ENCODE results near the gene SPATA20.

DNA sequence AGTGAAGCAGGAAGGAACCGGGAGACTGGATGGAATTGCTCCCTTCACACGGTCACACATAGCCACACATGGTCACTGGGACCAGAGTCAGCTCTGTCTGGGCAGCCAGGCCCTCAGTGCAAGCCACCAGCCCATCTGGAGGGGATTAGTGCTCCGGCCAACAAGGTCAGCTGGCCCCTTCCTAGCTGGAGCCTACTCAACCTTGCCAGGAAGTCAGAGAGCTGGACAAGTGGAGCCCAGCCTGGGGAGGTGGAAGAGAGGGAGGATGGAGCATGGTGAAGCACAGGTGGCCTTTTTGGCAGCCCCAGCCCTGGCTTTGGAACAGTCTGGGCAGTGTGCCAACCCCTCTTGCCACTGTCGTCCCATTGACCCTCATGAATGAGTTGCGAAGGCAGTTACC lies 9.8 kb downstream of the SPATA20 start:
- TF ChIP-seq, protein P1, sequence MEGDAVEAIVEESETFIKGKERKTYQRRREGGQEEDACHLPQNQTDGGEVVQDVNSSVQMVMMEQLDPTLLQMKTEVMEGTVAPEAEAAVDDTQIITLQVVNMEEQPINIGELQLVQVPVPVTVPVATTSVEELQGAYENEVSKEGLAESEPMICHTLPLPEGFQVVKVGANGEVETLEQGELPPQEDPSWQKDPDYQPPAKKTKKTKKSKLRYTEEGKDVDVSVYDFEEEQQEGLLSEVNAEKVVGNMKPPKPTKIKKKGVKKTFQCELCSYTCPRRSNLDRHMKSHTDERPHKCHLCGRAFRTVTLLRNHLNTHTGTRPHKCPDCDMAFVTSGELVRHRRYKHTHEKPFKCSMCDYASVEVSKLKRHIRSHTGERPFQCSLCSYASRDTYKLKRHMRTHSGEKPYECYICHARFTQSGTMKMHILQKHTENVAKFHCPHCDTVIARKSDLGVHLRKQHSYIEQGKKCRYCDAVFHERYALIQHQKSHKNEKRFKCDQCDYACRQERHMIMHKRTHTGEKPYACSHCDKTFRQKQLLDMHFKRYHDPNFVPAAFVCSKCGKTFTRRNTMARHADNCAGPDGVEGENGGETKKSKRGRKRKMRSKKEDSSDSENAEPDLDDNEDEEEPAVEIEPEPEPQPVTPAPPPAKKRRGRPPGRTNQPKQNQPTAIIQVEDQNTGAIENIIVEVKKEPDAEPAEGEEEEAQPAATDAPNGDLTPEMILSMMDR (IDR thresholded peaks at IDR 0.05), result no peak
- TF ChIP-seq ZFX (IDR thresholded peaks at IDR 0.05; ENCODE audit: borderline replicate concordance), result no peak
